Activated CD8-positive, alpha-beta T cell treated with anti-CD3 and anti-CD28 coated beads for 36 hours (primary cell): ENCODE results near the gene FAM20C. TPM values are rescaled to one million over a fixed set of nuclear protein-coding genes. Genes with fewer than 3 reads are reported as not detected.

Source experiments
- ATAC-seq: fragments of 200-7000 bp; cut with Tn5 transposase; one replicate; pipeline ENCODE4 v1.10.0; 2021; ENCODE audit warnings: mild to moderate bottlenecking, moderate library complexity
- CTCF ChIA-PET: fragments of 350-600 bp; sonication (Branson Sonifier 250); formaldehyde crosslinking; loops from one replicate; lab custom pipeline; 2021; ENCODE audit warnings: antibody characterized with exemption; lab: Charles Lee
- POLR2A ChIA-PET: fragments of 350-600 bp; sonication (Branson Sonifier 250); formaldehyde crosslinking; loops from one replicate; lab custom pipeline; 2021; ENCODE audit warnings: antibody characterized with exemption; lab: Charles Lee
- DNase-seq: peaks from one replicate; pipeline ENCODE4 v3.0.0-alpha.2; 2020
- H3K27ac Mint-ChIP-seq: one replicate; pipeline ENCODE4 v1.8.0; 2021; ENCODE audit warnings: mild to moderate bottlenecking, mixed read lengths
- H3K27me3 Mint-ChIP-seq: one replicate; pipeline ENCODE4 v1.8.0; 2021; ENCODE audit warnings: mixed read lengths
- H3K36me3 Mint-ChIP-seq: one replicate; pipeline ENCODE4 v1.8.0; 2021; ENCODE audit warnings: low read depth, mixed read lengths
- H3K4me1 Mint-ChIP-seq: one replicate; pipeline ENCODE4 v1.8.0; 2021; ENCODE audit warnings: low read depth, mixed read lengths
- H3K4me3 Mint-ChIP-seq: one replicate; pipeline ENCODE4 v1.8.0; 2021; ENCODE audit warnings: mild to moderate bottlenecking, moderate library complexity, mixed read lengths
- H3K9me3 Mint-ChIP-seq: one replicate; pipeline ENCODE4 v1.8.0; 2021; ENCODE audit warnings: mixed read lengths
- intact Hi-C: fragments of 100-400 bp; cut with micrococcal nuclease; formaldehyde crosslinking; loops from one replicate; pipeline ENCODE4 v1.10.0; 2022
- total RNA-seq, 2 experiments: library from RNA; stranded (reverse); gene quantifications; one replicate each; pipeline ENCODE4 v1.2.3, GENCODE V29; 2021
- TF ChIP-seq, protein P1 (sequence below): fragments of 200-600 bp; IDR thresholded peaks from one replicate; pipeline ENCODE4 v1.8.0; 2022; ENCODE audit warnings: antibody characterized with exemption, mild to moderate bottlenecking

FAM20C gene
- total RNA-seq, 2 experiments from 2014 or later: 0.29 to 1.1 TPM

DNA sequence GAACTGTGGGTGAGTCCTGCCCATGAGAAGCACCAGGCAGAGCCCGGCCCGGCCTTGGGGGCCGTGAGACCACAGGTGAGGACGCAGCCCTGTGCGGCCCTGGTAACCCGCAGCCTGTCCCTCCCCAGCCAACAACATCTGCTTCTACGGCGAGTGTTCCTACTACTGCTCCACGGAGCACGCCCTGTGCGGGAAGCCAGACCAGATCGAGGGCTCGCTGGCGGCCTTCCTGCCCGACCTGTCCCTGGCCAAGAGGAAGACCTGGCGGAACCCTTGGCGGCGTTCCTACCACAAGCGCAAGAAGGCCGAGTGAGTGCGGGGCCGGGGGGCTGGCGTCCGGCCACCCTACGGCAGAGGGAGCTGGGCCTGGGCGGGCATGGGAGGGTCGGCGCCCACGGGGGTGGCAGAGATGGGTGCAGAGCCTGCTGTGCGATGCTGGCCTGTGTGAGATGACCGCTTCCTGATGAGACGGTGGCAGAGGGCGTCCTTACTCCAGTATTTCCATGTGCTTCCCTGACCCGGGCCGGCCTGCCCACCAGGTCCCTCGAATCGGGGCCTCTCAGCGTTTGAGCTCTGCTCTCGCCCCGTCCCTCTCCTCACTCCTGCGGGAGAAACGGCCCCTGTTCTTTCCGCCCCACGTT lies 63.5 kb downstream of the FAM20C start:
- Mint-ChIP-seq H3K36me3 (no peaks in the 10 kb centered on the region), H3K9me3 (no peaks in the 10 kb centered on the region), H3K27me3 (no peaks in the 10 kb centered on the region), H3K4me1 (no peaks in the 10 kb centered on the region), H3K4me3 (no peak overlapping the region), H3K27ac (no peak overlapping the region)
- CTCF ChIA-PET: interaction anchor here (1.0 kb wide), 1 partner anchor 8 kb away, joined by 3 read pairs; no protein-coding TSS in a partner anchor
- intact Hi-C loops: no loop called here
- POLR2A ChIA-PET: no interaction called here
- DNase-seq: no peak
- TF ChIP-seq, protein P1, sequence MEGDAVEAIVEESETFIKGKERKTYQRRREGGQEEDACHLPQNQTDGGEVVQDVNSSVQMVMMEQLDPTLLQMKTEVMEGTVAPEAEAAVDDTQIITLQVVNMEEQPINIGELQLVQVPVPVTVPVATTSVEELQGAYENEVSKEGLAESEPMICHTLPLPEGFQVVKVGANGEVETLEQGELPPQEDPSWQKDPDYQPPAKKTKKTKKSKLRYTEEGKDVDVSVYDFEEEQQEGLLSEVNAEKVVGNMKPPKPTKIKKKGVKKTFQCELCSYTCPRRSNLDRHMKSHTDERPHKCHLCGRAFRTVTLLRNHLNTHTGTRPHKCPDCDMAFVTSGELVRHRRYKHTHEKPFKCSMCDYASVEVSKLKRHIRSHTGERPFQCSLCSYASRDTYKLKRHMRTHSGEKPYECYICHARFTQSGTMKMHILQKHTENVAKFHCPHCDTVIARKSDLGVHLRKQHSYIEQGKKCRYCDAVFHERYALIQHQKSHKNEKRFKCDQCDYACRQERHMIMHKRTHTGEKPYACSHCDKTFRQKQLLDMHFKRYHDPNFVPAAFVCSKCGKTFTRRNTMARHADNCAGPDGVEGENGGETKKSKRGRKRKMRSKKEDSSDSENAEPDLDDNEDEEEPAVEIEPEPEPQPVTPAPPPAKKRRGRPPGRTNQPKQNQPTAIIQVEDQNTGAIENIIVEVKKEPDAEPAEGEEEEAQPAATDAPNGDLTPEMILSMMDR: no peak
- no peak for ATAC-seq

DNA sequence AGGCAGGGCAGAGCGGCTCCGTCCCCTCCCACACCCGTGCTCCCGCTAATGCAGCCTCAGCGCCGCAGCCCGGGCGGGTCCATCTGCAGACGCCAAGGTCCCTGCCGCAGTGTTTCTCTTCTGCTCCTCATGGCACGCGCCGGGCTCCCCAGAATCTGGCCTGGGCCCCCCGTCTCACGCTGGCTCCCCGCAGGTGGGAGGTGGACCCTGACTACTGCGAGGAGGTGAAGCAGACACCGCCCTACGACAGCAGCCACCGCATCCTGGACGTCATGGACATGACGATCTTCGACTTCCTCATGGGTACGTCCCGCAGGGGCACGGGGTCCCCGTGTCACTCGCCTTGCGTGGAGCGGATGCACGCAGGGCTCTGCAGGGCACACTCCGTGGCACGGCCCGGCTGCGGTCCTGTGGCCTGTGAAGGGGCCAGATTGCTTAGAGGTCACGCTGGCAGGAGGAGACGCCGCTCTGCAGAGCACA lies 64.1 kb downstream of the FAM20C start:
- no peak for ATAC-seq
- TF ChIP-seq, protein P1: no peak
- no peaks in the 10 kb centered on the region for H3K4me1 Mint-ChIP-seq
- no peaks in the 10 kb centered on the region for H3K27me3 Mint-ChIP-seq
- no peaks in the 10 kb centered on the region for H3K9me3 Mint-ChIP-seq
- intact Hi-C loops: no loop called here
- H3K36me3 Mint-ChIP-seq: no peaks in the 10 kb centered on the region
- POLR2A ChIA-PET: no interaction called here
- no peak for DNase-seq
- H3K4me3 Mint-ChIP-seq: no peak overlapping the region
- no peak overlapping the region for H3K27ac Mint-ChIP-seq
- CTCF ChIA-PET: no interaction called here

DNA sequence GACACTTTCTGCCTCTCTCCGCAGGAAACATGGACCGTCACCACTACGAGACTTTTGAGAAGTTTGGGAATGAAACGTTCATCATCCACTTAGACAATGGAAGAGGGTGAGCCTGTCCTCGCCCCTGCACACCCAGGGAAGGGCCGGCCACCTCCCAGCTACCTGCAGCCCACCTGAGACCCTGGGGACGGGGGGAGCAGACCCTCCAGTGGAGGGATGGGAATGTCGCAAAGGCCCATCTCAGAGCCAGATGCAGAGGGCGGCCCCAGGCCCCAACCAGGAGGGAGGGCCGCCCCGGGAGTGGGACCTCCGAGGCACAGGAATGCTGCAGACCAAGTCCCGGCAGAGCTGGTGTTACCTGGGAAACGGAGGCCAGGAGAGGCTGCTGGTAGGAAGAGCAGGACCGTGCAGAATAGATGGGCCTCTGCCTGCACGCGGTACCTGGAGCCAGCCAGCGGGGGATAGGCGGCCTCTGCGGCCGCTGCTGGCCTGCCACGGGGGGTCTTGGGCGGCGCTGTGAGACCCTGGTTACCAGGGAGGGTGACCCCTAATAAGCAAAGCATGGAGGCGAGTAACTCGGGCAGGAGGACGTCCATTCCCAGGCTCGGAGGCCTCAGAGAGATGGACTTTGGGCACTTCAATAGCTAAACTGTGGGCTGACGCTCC lies 64.7 kb downstream of the FAM20C start:
- Mint-ChIP-seq H3K9me3 (peaks cover 3% of the 10 kb centered on the region), H3K27ac (no peak overlapping the region), H3K36me3 (no peaks in the 10 kb centered on the region), H3K27me3 (no peaks in the 10 kb centered on the region), H3K4me3 (no peak overlapping the region), H3K4me1 (no peaks in the 10 kb centered on the region)
- POLR2A ChIA-PET: no interaction called here
- DNase-seq (no peak), ATAC-seq (no peak)
- TF ChIP-seq, protein P1: no peak
- intact Hi-C loops: no loop called here
- CTCF ChIA-PET: no interaction called here

DNA sequence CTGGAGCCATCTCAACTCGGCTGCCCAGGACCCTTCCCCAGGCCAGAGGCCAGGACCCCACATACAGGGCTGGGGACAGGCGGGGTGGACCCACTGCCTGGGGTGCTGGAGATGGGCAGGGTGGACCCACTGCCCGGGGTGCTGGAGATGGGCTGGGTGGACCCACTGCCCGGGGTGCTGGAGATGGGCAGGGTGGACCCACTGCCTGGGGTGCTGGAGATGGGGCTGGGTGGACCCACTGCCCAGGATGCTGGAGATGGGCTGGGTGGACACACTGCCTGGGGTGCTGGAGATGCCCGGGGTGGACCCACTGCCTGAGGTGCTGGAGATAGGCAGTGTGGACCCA lies 65.2 kb downstream of the FAM20C start:
- intact Hi-C loops: no loop called here
- Mint-ChIP-seq H3K36me3 (no peaks in the 10 kb centered on the region), H3K4me3 (no peak overlapping the region), H3K4me1 (peaks cover 2% of the 10 kb centered on the region), H3K9me3 (peaks cover 3% of the 10 kb centered on the region), H3K27me3 (no peaks in the 10 kb centered on the region), H3K27ac (no peak overlapping the region)
- DNase-seq (no peak), ATAC-seq (no peak)
- TF ChIP-seq, protein P1: no peak
- ChIA-PET POLR2A (no interaction called here), CTCF (no interaction called here)

DNA sequence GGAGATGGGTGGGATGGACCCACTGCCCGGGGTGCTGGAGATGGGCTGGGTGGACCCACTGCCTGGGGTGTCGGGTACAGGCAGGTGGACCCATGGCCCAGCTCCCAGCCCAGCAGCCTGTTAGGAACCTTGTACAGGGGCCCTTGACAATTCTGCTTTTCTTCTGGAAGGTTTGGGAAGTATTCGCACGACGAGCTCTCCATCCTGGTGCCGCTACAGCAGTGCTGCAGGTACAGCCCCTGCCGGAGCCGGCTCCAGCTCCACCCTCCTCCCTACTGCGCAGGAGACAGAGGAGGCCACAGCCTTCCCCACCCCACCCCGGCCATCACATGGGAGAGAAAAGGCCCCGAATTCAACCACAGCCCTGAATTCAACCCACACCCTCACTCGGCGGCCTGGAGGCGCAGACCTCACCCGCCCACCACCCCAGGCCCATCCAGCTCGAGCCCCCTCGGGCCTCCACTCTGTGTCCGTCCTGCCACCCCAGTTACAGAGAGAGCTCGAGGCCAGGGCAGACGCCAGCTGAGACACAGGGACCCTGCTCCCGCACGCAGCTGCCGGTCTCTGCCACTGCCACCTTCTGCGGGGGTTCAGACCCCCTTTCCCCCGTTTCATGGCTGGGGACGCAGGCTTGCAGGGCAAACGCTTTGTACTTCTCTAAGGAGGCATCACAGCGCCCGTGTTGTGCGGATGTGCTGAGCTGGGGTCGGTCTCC lies 66.3 kb downstream of the FAM20C start:
- intact Hi-C loops: no loop called here
- H3K4me3 Mint-ChIP-seq: no peak overlapping the region
- DNase-seq (no peak), ATAC-seq (no peak)
- no peak overlapping the region for H3K27ac Mint-ChIP-seq
- H3K36me3 Mint-ChIP-seq: no peaks in the 10 kb centered on the region
- ChIA-PET POLR2A (no interaction called here), CTCF (no interaction called here)
- TF ChIP-seq, protein P1: no peak
- peaks cover 3% of the 10 kb centered on the region for H3K9me3 Mint-ChIP-seq
- H3K27me3 Mint-ChIP-seq: no peaks in the 10 kb centered on the region
- H3K4me1 Mint-ChIP-seq: peaks cover 2% of the 10 kb centered on the region
